B cell (primary cell): Measurements from ENCODE around the gene ASPHD2. TPM values are rescaled to one million over a fixed set of nuclear protein-coding genes. Genes with fewer than 3 reads are reported as not detected.
"Not testable (repeated sequence)": the region's sequence is repeated elsewhere in the genome, so short reads cannot be mapped to it uniquely, and the experiment has no call there.

Experiments used
- ATAC-seq: fragments of 200-7000 bp; cut with Tn5 transposase; one replicate; pipeline ENCODE4 v1.10.0; 2021; ENCODE audit warnings: low read depth, mild to moderate bottlenecking, moderate number of reproducible peaks, moderate library complexity
- CTCF ChIA-PET: fragments of 350-600 bp; sonication (Branson Sonifier 250); formaldehyde crosslinking; loops from one replicate; lab custom pipeline; 2021; ENCODE audit warnings: antibody characterized with exemption, inconsistent platforms; lab: Charles Lee
- POLR2A ChIA-PET: fragments of 350-600 bp; sonication (Branson Sonifier 250); formaldehyde crosslinking; loops from one replicate; lab custom pipeline; 2021; ENCODE audit warnings: antibody characterized with exemption; lab: Charles Lee
- DNase-seq: peaks from one replicate; pipeline ENCODE4 v3.0.0; 2013
- H2AFZ ChIP-seq: 2 replicates; pipeline ENCODE4 v1.6.1; 2012; ENCODE audit warnings: mild to moderate bottlenecking, low read depth, low read length; ENCODE audit not compliant: insufficient read depth, poor library complexity, severe bottlenecking
- H3K27ac ChIP-seq, 2 donors: 1 replicate in 1 of 2; 2 replicates in 1 of 2; pipeline ENCODE4 v1.5.1; 2012 to 2013; ENCODE audit warnings: low read length in 2 of 2, mild to moderate bottlenecking in 2 of 2, moderate library complexity in 1 of 2
- H3K27me3 ChIP-seq, 4 experiments: fragments of 200-600 bp in 1 of 4; sonication (generic) in 1 of 4; replicated peaks in 1 of 4; 1 replicate in 2 of 4; 2 replicates in 2 of 4; pipeline versions ENCODE4 v1.6.1 to v1.7.0; 2013 to 2016; ENCODE audit warnings: low read length in 3 of 4, mild to moderate bottlenecking in 2 of 4, mixed read lengths in 1 of 4, moderate library complexity in 1 of 4; ENCODE audit not compliant: insufficient read depth in 4 of 4, control insufficient read depth in 3 of 4; ENCODE audit errors: control extremely low read depth in 1 of 4
- H3K36me3 ChIP-seq, 2 experiments: replicated peaks in 1 of 2; 1 replicate in 1 of 2; 2 replicates in 1 of 2; pipeline versions ENCODE4 v1.6.1 to v1.7.1; 2013; ENCODE audit warnings: low read length in 1 of 2; ENCODE audit not compliant: insufficient read depth in 2 of 2, control insufficient read depth in 1 of 2; ENCODE audit errors: control extremely low read depth in 1 of 2, extremely low read depth in 1 of 2
- H3K4me1 ChIP-seq, 2 donors: fragments of 200-600 bp in 1 of 2; sonication (generic) in 1 of 2; 1 replicate in 1 of 2; 2 replicates in 1 of 2; pipeline versions ENCODE4 v1.5.1 to v1.6.1; 2013 to 2017; ENCODE audit warnings: low read length in 2 of 2; ENCODE audit not compliant: control insufficient read depth in 2 of 2, insufficient read depth in 2 of 2
- H3K4me2 ChIP-seq: replicated peaks from 2 replicates; pipeline ENCODE3; 2012; ENCODE audit warnings: mild to moderate bottlenecking, low read depth, low read length; ENCODE audit not compliant: poor library complexity, severe bottlenecking
- H3K4me3 ChIP-seq, 5 experiments: fragments of 200-600 bp in 1 of 5; sonication (generic) in 1 of 5; 1 replicate in 3 of 5; 2 replicates in 2 of 5; pipeline versions ENCODE4 v1.5.1 to v1.7.0; 2011 to 2016; ENCODE audit warnings: low read length in 4 of 5, mild to moderate bottlenecking in 4 of 5, low read depth in 2 of 5, control low read depth in 1 of 5, moderate library complexity in 1 of 5; ENCODE audit not compliant: insufficient read depth in 1 of 5; ENCODE audit errors: control extremely low read depth in 1 of 5, extremely low read depth in 1 of 5
- H3K79me2 ChIP-seq: fragments of 200-600 bp; sonication (generic); one replicate; pipeline ENCODE4 v1.6.0; 2016; ENCODE audit warnings: low read length; ENCODE audit not compliant: control insufficient read depth, insufficient read depth
- H3K9ac ChIP-seq: fragments of 200-600 bp; sonication (generic); 2 replicates; pipeline ENCODE4 v1.6.1; 2017; ENCODE audit warnings: mild to moderate bottlenecking, low read length, moderate library complexity
- H3K9me3 ChIP-seq, 3 donors: one replicate each; pipeline versions ENCODE4 v1.6.1 to v1.7.1; 2013; ENCODE audit warnings: low read length in 2 of 3; ENCODE audit not compliant: control insufficient read depth in 2 of 3, insufficient read depth in 1 of 3; ENCODE audit errors: control extremely low read depth in 1 of 3
- H4K20me1 ChIP-seq: 2 replicates; pipeline ENCODE4 v1.6.0; 2012; ENCODE audit warnings: mild to moderate bottlenecking, low read length; ENCODE audit not compliant: insufficient read depth, control insufficient read depth, poor library complexity, severe bottlenecking
- H3K27ac Mint-ChIP-seq: one replicate; pipeline ENCODE4 v1.8.0; 2021; ENCODE audit warnings: mixed read lengths
- H3K27me3 Mint-ChIP-seq: one replicate; pipeline ENCODE4 v1.8.0; 2021; ENCODE audit warnings: mixed read lengths
- H3K4me1 Mint-ChIP-seq: one replicate; pipeline ENCODE4 v1.8.0; 2021; ENCODE audit warnings: mixed read lengths
- H3K4me3 Mint-ChIP-seq: one replicate; pipeline ENCODE4 v1.8.0; 2021; ENCODE audit warnings: mixed read lengths
- H3K9me3 Mint-ChIP-seq: one replicate; pipeline ENCODE4 v1.8.0; 2022; ENCODE audit warnings: mixed read lengths; ENCODE audit not compliant: insufficient read depth
- CTCF ChIP-seq: fragments of 200-600 bp; IDR thresholded peaks from one replicate; pipeline ENCODE4 v1.8.0; 2022; ENCODE audit warnings: antibody characterized with exemption, mild to moderate bottlenecking
- EZH2 ChIP-seq: IDR thresholded peaks from 2 replicates; pipeline ENCODE4 v1.6.1; 2012; ENCODE audit warnings: borderline replicate concordance, low read depth, mild to moderate bottlenecking, moderate library complexity, low read length; ENCODE audit not compliant: insufficient read depth, poor library complexity, severe bottlenecking
- WGBS: methylation state at CpG from one replicate; pipeline ENCODE4 v1.1.5; 2013; ENCODE audit warnings: missing lambda C conversion rate; ENCODE audit not compliant: insufficient coverage; 5-methylcytosine and 5-hydroxymethylcytosine counted together
- intact Hi-C: fragments of 100-400 bp; cut with micrococcal nuclease; formaldehyde crosslinking; loops from one replicate; pipeline ENCODE4 v1.10.0; 2022
- polyA plus RNA-seq: library from polyadenylated mRNA; depleted of rRNA; stranded (reverse); fragments of >200 nt; gene quantifications from 2 replicates; pipeline ENCODE4 v1.2.3, GENCODE V29; 2012
- total RNA-seq, 2 donors: library from RNA; stranded (reverse); fragments of 120-200 nt in 1 of 2; gene quantifications; 1 replicate in 1 of 2; 2 replicates in 1 of 2; pipeline versions ENCODE4 v1.2.3 to v1.2.4, GENCODE V29; 2013 to 2022

ASPHD2 gene
- total and polyA plus RNA-seq, 2 donors (not counting 1 experiment from before 2014, with no cell fraction given): 5.7 to 7.3 TPM

GRCh38 chr22:26406118-26406517 is 22.9 kb upstream of the ASPHD2 start:
- H3K9me3 ChIP-seq: no peaks in the 10 kb centered on the region
- H3K36me3 ChIP-seq: no peaks in the 10 kb centered on the region
- CTCF ChIA-PET: interaction anchor here (1.3 kb wide), 1 partner anchor 54 kb away, joined by 3 read pairs; no protein-coding TSS in a partner anchor
- no peaks in the 10 kb centered on the region for H4K20me1 ChIP-seq
- H3K4me3 ChIP-seq: no peak overlapping the region
- H3K27ac ChIP-seq: no peak overlapping the region
- intact Hi-C loops: no loop called here
- H3K79me2 ChIP-seq: no peaks in the 10 kb centered on the region
- no peak for ATAC-seq
- H2AFZ ChIP-seq: no peak overlapping the region
- Mint-ChIP-seq H3K9me3 (no peaks in the 10 kb centered on the region), H3K27ac (no peak overlapping the region), H3K4me3 (no peak overlapping the region), H3K27me3 (peaks cover 14% of the 10 kb centered on the region), H3K4me1 (peaks cover 11% of the 10 kb centered on the region)
- peaks cover 13 to 15% of the 10 kb centered on the region in 2 donors for H3K4me1 ChIP-seq
- WGBS: 92% methylated on average over 2 of the region's 4 CpGs
- no peak overlapping the region for H3K4me2 ChIP-seq
- peaks cover 0 to 3% (median 0%) of the 10 kb centered on the region in 4 experiments for H3K27me3 ChIP-seq
- no peak overlapping the region for H3K9ac ChIP-seq
- POLR2A ChIA-PET: no interaction called here
- no peak for DNase-seq
- TF ChIP-seq EZH2 (no peak), CTCF (no peak)

GRCh38 chr22:26408562-26409220 is 20.4 kb upstream of the ASPHD2 start:
- H3K36me3 ChIP-seq, H4K20me1 ChIP-seq, H3K27me3 ChIP-seq, H3K27ac Mint-ChIP-seq, H3K9me3 Mint-ChIP-seq, H3K9me3 ChIP-seq, POLR2A ChIA-PET, H3K4me2 ChIP-seq, H3K9ac ChIP-seq, ATAC-seq, H2AFZ ChIP-seq, intact Hi-C loops, H3K4me3 Mint-ChIP-seq, H3K79me2 ChIP-seq, DNase-seq, H3K4me3 ChIP-seq, H3K27ac ChIP-seq: not testable (repeated sequence)
- peaks cover 11% of the 10 kb centered on the region for H3K4me1 Mint-ChIP-seq
- CTCF ChIA-PET: interaction anchor here (0.5 kb wide), 1 partner anchor 231 kb away, joined by 3 read pairs; no protein-coding TSS in a partner anchor
- peaks cover 11% of the 10 kb centered on the region for H3K27me3 Mint-ChIP-seq
- 92% methylated on average over 4 of the region's 7 CpGs for WGBS
- H3K4me1 ChIP-seq: peaks cover 13 to 15% of the 10 kb centered on the region in 2 donors
